HepG2 (cell line): Measurements from ENCODE around the gene RNASE13. TPM values are rescaled to one million over a fixed set of nuclear protein-coding genes. Genes with fewer than 3 reads are reported as not detected.

Experiments used
- FIP1L1 ChIP-seq: fragments of 200-400 bp; formaldehyde crosslinking; IDR thresholded peaks from 2 replicates; pipeline ENCODE4 v1.6.1; 2018; ENCODE audit warnings: low read depth, mild to moderate bottlenecking, low read length, moderate library complexity, borderline replicate concordance; ENCODE audit not compliant: insufficient read depth
- JUNB ChIP-seq: sonication (generic); formaldehyde crosslinking; IDR thresholded peaks from 2 replicates; pipeline ENCODE4 v1.8.0; 2022; ENCODE audit warnings: missing genetic modification reagents, mild to moderate bottlenecking, borderline replicate concordance
- JUND ChIP-seq: sonication (generic); formaldehyde crosslinking; IDR thresholded peaks from 2 replicates; pipeline ENCODE4 v1.8.0; 2022; ENCODE audit warnings: mild to moderate bottlenecking, missing genetic modification reagents
- NFKB2 ChIP-seq: sonication (generic); formaldehyde crosslinking; IDR thresholded peaks from 2 replicates; pipeline ENCODE4 v1.4.0; 2020; ENCODE audit warnings: missing genetic modification reagents, borderline replicate concordance
- NR2C2 ChIP-seq: sonication (generic); formaldehyde crosslinking; IDR thresholded peaks from 2 replicates; pipeline ENCODE4 v1.4.0; 2020; ENCODE audit warnings: missing genetic modification reagents, mild to moderate bottlenecking, moderate library complexity, borderline replicate concordance
- RFXANK ChIP-seq: IDR thresholded peaks from 2 replicates; pipeline ENCODE4 v1.6.1; 2016
- SALL2 ChIP-seq: sonication (generic); formaldehyde crosslinking; IDR thresholded peaks from 2 replicates; pipeline ENCODE4 v1.8.1; 2023; ENCODE audit warnings: mild to moderate bottlenecking, missing genetic modification reagents, inconsistent platforms
- SNAI1 ChIP-seq: sonication (generic); formaldehyde crosslinking; IDR thresholded peaks from 2 replicates; pipeline ENCODE4 v1.5.0; 2020; ENCODE audit warnings: mild to moderate bottlenecking, missing genetic modification reagents, borderline replicate concordance
- SRSF1 ChIP-seq: fragments of 200-400 bp; formaldehyde crosslinking; optimal IDR thresholded peaks from 2 replicates; pipeline ENCODE3; 2017; ENCODE audit warnings: mild to moderate bottlenecking, low read depth, low read length, moderate library complexity
- TCF12 ChIP-seq, 2 experiments: fragments of 450-650 bp in 1 of 2; sonication (generic) in 1 of 2; formaldehyde crosslinking in 1 of 2; IDR thresholded peaks; 2 replicates each; pipeline versions ENCODE4 v1.6.1 to v1.8.0; 2017 to 2022; ENCODE audit warnings: antibody characterized with exemption in 1 of 2, mild to moderate bottlenecking in 1 of 2, missing genetic modification reagents in 1 of 2, moderate library complexity in 1 of 2
- ZBTB34 ChIP-seq: sonication (generic); formaldehyde crosslinking; IDR thresholded peaks from 2 replicates; pipeline ENCODE4 v1.8.0; 2022; ENCODE audit warnings: mild to moderate bottlenecking, missing genetic modification reagents
- ZNF17 ChIP-seq: sonication (generic); formaldehyde crosslinking; IDR thresholded peaks from 2 replicates; pipeline ENCODE4 v1.5.0; 2020; ENCODE audit warnings: mild to moderate bottlenecking, missing genetic modification reagents
- ZNF260 ChIP-seq: sonication (generic); formaldehyde crosslinking; IDR thresholded peaks from 2 replicates; pipeline ENCODE4 v1.4.0; 2020; ENCODE audit warnings: missing genetic modification reagents, low read depth, mild to moderate bottlenecking, borderline replicate concordance
- ZNF296 ChIP-seq: sonication (generic); formaldehyde crosslinking; conservative IDR thresholded peaks from 2 replicates; pipeline ENCODE4 v1.5.0; 2020; ENCODE audit warnings: mild to moderate bottlenecking, missing genetic modification reagents
- ZNF331 ChIP-seq: sonication (generic); formaldehyde crosslinking; IDR thresholded peaks from 2 replicates; pipeline ENCODE4 v1.4.0; 2020; ENCODE audit warnings: missing genetic modification reagents
- ZNF335 ChIP-seq: sonication (generic); formaldehyde crosslinking; IDR thresholded peaks from 2 replicates; pipeline ENCODE4 v1.4.0; 2020; ENCODE audit warnings: missing genetic modification reagents
- ZNF747 ChIP-seq: sonication (generic); formaldehyde crosslinking; IDR thresholded peaks from 2 replicates; pipeline ENCODE4 v1.8.1; 2023; ENCODE audit warnings: missing genetic modification reagents, mild to moderate bottlenecking, borderline replicate concordance
- ZNF777 ChIP-seq: sonication (generic); formaldehyde crosslinking; IDR thresholded peaks from 2 replicates; pipeline ENCODE4 v1.4.0; 2020; ENCODE audit warnings: missing genetic modification reagents
- ZSCAN31 ChIP-seq: sonication (generic); formaldehyde crosslinking; IDR thresholded peaks from 2 replicates; pipeline ENCODE4 v1.5.0; 2020; ENCODE audit warnings: low read depth, mild to moderate bottlenecking, missing genetic modification reagents
- polyA plus RNA-seq, 8 experiments: library from polyadenylated mRNA; depleted of rRNA in 3 of 8; stranded (reverse) in 7 of 8; unstranded in 1 of 8; fragments of >200 nt; fragmentation: Illumina TruSeq in 4 of 8; extraction: Trizol in 4 of 8; gene quantifications; 2 replicates each; pipeline versions ENCODE4 v1.2.1 to v1.2.3, GENCODE V29; 2011 to 2016; ENCODE audit warnings: low read depth in 4 of 8, missing spikeins in 1 of 8, mixed read lengths in 1 of 8; ENCODE audit not compliant: insufficient read depth in 1 of 8
- total RNA-seq, 5 experiments: library from RNA; depleted of rRNA; stranded (reverse); fragments of >200 nt; fragmentation: Illumina TruSeq; extraction: Trizol; gene quantifications; 2 replicates each; pipeline ENCODE4 v1.2.3, GENCODE V29; 2016; ENCODE audit warnings: low read depth in 1 of 5
- TF ChIP-seq, protein P1 (sequence below), 2 experiments: fragments of 450-650 bp in 1 of 2; sonication (generic) in 1 of 2; formaldehyde crosslinking; IDR thresholded peaks; 2 replicates each; pipeline versions ENCODE4 v1.5.0 to v1.8.0; 2020 to 2022; ENCODE audit warnings: mild to moderate bottlenecking in 1 of 2, missing genetic modification reagents in 1 of 2
- TF ChIP-seq, protein P2 (sequence below): sonication (generic); formaldehyde crosslinking; IDR thresholded peaks from 2 replicates; pipeline ENCODE4 v1.4.0; 2020; ENCODE audit warnings: missing genetic modification reagents, low read depth, mild to moderate bottlenecking, borderline replicate concordance

The RNASE13 gene
- total and polyA plus RNA-seq, 2 of the 13 experiments (the other 11 are each of a cell fraction or from before 2014, with no cell fraction given) = 1.0 TPM; not detected in 1

DNA sequence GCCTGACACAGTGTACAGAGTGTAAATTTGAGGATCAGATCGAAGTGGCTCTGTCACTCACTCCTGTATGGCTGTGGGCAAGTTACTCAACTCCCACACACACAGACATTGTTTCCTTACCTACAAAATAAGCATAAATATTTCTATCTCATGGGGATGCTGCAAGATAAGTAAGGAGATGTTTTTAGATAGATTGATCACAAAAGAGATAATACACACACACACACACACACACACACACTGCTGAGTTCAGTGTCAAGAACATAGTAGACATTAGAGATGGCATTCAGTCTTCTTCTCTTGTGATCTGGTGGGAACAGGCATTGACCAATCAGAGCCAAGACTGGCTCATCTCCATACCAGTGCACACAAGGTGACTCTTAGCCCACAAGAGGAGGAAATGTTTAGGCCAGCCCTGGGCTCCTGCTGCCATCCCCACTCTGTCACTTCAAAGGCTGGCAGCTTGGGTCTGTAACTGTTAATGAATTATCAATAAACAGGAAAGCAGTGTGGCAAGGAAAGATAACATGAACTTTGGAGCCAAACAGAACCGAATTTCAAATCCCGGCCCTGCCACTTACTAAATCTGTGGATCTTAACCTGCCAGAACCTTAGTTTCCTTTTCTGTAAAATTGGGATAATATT is 19.6 kb upstream of the RNASE13 start (continued):
- TF ChIP-seq JUND (CRISPR knock-in tag) (peak; percentile 68), ZNF335 (CRISPR knock-in tag) (peak; percentile 90), ZBTB34 (CRISPR knock-in tag) (peak; percentile 91), FIP1L1 (no peak), TCF12 (IDR thresholded peaks at IDR 0.05) (no peak), TCF12 (CRISPR knock-in tag; IDR thresholded peaks at IDR 0.05) (peak; percentile 97), NR2C2 (CRISPR knock-in tag) (peak; percentile 65), RFXANK (CRISPR knock-in tag) (no peak), NFKB2 (CRISPR knock-in tag) (no peak), ZNF296 (CRISPR knock-in tag) (no peak), JUNB (no peak), ZNF260 (CRISPR knock-in tag) (no peak), SNAI1 (no peak), ZNF777 (CRISPR knock-in tag) (peak; percentile 30; the same call in 1 of the 2 replicates), ZSCAN31 (CRISPR knock-in tag) (0 out of 2 replicates have a peak, but pooled peaks have one; percentile 16), ZNF17 (0 out of 2 replicates have a peak, but pooled peaks have one; percentile 64), ZNF331 (CRISPR knock-in tag) (peak; percentile 77), SALL2 (CRISPR knock-in tag) (0 out of 2 replicates have a peak, but pooled peaks have one; percentile 30), ZNF747 (CRISPR knock-in tag) (no peak), SRSF1 (no peak)
- TF ChIP-seq, protein P1, sequence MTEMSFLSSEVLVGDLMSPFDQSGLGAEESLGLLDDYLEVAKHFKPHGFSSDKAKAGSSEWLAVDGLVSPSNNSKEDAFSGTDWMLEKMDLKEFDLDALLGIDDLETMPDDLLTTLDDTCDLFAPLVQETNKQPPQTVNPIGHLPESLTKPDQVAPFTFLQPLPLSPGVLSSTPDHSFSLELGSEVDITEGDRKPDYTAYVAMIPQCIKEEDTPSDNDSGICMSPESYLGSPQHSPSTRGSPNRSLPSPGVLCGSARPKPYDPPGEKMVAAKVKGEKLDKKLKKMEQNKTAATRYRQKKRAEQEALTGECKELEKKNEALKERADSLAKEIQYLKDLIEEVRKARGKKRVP (CRISPR knock-in tag; IDR thresholded peaks at IDR 0.05) = peak in 1 of 2 experiments; percentile 72; a peak in 1 of 4 replicates
- TF ChIP-seq, protein P2, sequence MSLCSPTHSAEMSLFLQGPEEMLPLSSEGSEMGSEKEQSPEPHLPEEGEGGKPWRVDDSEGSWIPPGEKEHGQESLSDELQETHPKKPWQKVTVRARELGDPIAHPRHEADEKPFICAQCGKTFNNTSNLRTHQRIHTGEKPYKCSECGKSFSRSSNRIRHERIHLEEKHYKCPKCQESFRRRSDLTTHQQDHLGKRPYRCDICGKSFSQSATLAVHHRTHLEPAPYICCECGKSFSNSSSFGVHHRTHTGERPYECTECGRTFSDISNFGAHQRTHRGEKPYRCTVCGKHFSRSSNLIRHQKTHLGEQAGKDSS = peak; percentile 67; the same call in 1 of the 2 replicates
